ENCODE measurements around the gene LDLRAD2. TPM values are rescaled to one million over a fixed set of nuclear protein-coding genes. Genes with fewer than 3 reads are reported as not detected.
A peak's percentile ranks its signal among the peaks of the same experiment; 100 is the strongest.

The LDLRAD2 gene
- total RNA-seq, 1 donor from 2014 or later = not detected

DNA sequence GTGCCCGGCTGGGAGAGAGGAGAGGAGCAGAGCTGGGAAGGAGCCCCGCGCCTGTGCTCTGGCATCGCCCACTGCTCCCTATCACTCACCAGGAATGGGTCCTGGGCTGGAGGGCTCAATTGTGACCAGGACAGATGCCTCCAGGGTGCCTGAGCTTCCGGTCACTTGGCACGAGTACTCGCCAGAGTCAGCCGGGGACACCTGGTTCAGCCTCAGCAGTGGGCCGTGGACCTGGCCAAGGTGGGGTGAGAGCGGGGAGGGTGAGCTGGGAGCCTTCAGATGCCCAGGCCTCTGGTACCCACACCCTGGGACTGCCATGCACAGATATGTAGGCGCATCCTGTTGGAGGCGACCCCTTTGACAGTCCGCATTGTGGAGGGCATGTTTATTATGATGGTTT lies 31.1 kb downstream of the LDLRAD2 start:
- Mint-ChIP-seq H3K4me1 (ENCODE audit: low read depth) (no peaks in the 10 kb centered on the region), H3K9me3 (no peaks in the 10 kb centered on the region), H3K27ac (no peak overlapping the region), H3K27me3 (ENCODE audit: insufficient read depth) (no peaks in the 10 kb centered on the region), H3K4me3 (no peak overlapping the region), H3K36me3 (ENCODE audit: low read depth) (no peaks in the 10 kb centered on the region)
- intact Hi-C loops (cut with micrococcal nuclease) = no loop called here
- DNase-seq (ENCODE audit: low spot score) = no peak

DNA sequence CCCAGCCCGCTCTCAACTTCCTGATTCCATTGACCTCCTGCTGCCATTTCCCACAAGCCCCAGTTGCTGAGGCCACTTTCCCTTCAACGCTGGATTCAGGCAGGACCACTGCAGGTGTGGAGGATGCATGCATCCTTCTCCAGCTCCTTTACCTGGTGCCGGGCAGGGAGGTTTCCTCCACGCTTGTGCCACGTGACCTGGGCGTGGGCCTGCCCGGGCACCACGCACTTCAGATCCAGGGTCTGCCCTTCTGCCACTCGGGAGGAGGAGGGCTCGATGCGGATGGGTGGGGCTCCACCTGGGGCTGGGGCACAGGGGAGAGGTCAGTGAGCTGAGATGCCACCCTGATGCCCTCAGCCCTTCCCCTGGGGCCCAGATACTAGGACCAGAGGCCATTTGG lies 31.9 kb downstream of the LDLRAD2 start:
- Mint-ChIP-seq H3K9me3 (no peaks in the 10 kb centered on the region), H3K27me3 (ENCODE audit: insufficient read depth) (no peaks in the 10 kb centered on the region), H3K27ac (no peak overlapping the region), H3K36me3 (ENCODE audit: low read depth) (no peaks in the 10 kb centered on the region), H3K4me1 (ENCODE audit: low read depth) (no peaks in the 10 kb centered on the region), H3K4me3 (no peak overlapping the region)
- DNase-seq (ENCODE audit: low spot score) = no peak
- intact Hi-C loops (cut with micrococcal nuclease) = no loop called here

DNA sequence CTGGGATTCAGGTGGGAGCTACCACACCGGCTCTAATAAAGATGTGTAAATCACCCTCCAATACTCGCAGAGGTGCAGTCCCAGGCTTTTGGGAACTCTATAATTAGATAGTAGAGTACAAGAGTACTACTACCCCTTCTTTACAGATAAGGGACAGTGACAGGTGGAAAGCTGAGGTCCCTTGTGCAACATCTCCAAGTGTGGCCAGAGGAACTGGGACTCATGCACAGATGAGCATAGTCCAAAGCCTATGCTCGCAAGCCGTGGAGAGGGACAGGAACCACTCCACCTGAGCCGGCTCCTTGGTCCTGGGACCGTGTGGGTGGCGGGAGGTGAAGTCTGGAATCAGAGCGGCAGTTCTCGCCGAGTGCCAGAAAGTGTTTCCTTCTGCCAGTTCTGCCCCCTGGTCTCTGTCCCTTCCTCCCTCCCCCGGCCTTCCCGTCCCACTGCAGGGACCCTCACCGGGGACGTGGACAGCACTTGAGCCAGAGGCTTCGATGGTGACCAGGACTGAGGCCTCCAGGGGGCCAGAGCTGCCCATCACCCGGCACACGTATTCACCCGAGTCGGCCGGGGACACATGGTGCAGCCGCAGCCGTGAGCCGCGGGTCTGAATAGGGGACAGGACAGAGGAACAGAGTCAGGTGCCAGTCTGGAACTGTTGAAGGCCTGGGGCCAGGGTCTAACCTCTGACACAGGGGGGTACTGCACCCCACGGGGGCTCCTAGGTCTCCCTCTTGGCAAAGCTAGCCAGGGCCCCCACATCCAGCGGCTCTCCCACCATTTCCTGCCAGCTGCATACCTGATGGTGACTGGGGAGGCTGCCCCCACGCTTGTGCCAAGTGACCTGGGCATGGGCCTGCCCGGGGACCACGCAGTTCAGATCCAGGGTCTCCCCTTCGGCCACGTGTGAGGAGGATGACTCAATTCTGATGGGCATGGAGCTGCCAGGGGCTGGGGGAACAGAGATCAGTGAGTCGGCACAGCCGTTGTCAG lies 33.9 kb downstream of the LDLRAD2 start:
- intact Hi-C loops (cut with micrococcal nuclease) = no loop called here
- Mint-ChIP-seq H3K4me1 (ENCODE audit: low read depth) (no peaks in the 10 kb centered on the region), H3K27me3 (ENCODE audit: insufficient read depth) (no peaks in the 10 kb centered on the region), H3K9me3 (no peaks in the 10 kb centered on the region), H3K4me3 (no peak overlapping the region), H3K27ac (no peak overlapping the region), H3K36me3 (ENCODE audit: low read depth) (no peaks in the 10 kb centered on the region)
- DNase-seq (ENCODE audit: low spot score) = no peak

DNA sequence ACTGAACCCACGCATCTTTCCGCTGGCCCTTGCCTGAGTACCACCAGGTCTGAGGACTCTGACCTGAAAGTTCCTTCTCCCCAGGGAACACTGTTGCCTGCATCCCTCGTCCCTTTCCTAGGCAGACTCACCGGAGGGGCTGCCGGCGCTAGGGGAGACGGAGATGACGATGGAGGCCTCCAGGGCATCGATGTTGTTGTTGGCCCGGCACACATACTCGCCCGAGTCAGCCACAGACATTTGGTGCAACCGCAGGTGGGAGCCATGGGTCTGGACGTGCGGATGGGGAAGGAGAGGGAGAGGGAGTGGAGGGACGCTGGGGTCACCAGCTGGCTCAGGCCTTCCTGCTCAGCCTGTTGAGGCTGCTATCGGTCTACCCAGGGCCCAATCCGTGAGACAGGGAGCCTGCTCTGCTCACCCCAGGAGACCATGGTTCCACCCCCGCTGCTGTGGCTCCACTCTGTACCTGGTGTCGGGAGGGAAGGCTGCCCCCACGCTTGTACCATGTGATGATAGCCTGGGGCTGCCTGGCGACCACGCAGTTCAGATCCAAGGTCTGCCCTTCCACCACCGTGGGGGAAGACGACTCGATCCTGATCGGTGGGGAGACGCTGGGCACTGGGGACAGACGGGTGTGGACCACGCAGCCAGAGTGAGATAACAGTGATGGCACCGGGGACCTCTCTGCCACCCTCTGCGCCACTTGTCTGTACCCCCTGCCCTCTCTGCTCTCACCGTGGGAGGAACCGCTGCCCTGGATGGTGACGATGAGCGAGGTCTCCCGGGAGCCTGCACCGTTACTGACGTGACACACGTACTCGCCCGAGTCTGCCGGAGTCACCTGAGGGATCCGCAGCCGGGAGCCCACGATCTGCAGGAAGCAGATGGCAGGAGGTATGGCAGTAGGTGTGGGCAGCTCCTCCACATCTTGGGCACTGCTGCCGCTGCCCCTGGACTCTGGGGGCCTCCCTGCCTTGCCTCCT lies 35.4 kb downstream of the LDLRAD2 start:
- intact Hi-C loops (cut with micrococcal nuclease) = no loop called here
- Mint-ChIP-seq H3K36me3 (ENCODE audit: low read depth) (no peaks in the 10 kb centered on the region), H3K27me3 (ENCODE audit: insufficient read depth) (no peaks in the 10 kb centered on the region), H3K9me3 (no peaks in the 10 kb centered on the region), H3K4me3 (no peak overlapping the region), H3K27ac (no peak overlapping the region), H3K4me1 (ENCODE audit: low read depth) (no peaks in the 10 kb centered on the region)
- DNase-seq (ENCODE audit: low spot score) = no peak

DNA sequence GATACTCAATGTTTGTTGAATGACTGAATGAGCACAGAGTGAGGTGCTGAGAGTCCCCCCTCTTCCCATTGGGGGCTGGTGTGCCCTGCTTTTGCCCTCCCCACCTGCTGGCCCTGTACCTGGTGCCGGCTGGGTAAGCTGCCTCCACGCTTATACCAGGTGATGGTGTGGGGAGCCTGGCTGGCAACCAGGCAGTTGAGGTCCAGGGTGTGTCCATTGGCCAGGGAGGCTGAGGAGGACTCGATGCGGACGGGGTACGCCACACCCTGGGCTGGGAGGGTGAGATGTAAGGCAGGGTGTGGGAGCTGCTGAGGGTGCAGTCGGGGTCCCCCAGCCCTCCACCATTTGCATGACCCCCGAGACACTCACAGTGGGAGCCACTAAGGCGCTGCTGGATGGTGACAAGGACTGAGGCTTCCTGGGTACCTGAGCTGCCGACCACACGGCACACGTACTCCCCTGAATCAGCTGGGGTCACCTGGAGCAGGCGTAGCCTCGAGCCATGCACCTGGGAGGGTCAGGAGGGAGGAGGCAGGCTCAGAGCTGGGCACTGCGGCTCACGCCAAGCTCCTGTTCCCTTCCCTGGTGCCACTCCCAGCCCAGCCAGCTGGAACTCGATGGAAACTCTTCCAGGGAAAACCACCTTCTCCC lies 36.6 kb downstream of the LDLRAD2 start:
- Mint-ChIP-seq H3K4me1 (ENCODE audit: low read depth) (no peaks in the 10 kb centered on the region), H3K36me3 (ENCODE audit: low read depth) (no peaks in the 10 kb centered on the region), H3K27ac (no peak overlapping the region), H3K9me3 (no peaks in the 10 kb centered on the region), H3K27me3 (ENCODE audit: insufficient read depth) (no peaks in the 10 kb centered on the region), H3K4me3 (no peak overlapping the region)
- DNase-seq (ENCODE audit: low spot score) = no peak
- intact Hi-C loops (cut with micrococcal nuclease) = no loop called here

DNA sequence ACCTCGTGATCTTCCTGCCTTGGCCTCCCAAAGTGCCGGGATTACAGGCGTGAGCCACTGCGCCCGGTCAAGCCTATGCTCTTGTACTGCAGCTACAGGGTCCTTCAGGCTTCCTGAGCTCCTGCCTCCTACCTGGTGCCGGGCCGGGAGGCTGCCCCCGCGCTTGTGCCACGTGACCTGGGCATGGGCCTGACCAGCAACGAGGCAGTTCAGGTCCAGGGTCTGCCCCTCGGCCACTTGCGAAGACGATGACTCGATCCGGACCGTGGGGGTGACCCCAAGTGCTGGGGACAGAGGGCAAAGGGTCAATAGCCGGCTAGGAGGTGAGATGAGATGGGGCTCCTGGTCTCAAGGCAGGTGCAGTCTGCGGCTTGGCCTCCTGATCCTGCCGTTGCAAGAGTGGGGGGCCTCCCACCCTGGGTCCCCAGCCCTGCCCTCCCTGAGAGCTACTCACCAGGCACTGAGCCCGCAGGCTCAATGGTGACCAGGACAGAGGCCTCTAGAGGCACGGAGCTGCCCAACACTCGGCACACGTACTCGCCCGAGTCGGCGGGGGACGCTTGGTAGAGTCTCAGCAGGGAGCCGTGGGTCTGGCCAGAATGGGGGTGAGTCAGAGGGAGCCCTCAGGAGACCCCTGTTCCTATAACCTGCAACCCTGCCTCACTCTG lies 38.0 kb downstream of the LDLRAD2 start:
- no peaks in the 10 kb centered on the region for H3K4me1 Mint-ChIP-seq (ENCODE audit: low read depth)
- DNase-seq (ENCODE audit: low spot score) = no peak
- no peaks in the 10 kb centered on the region for H3K27me3 Mint-ChIP-seq (ENCODE audit: insufficient read depth)

DNA sequence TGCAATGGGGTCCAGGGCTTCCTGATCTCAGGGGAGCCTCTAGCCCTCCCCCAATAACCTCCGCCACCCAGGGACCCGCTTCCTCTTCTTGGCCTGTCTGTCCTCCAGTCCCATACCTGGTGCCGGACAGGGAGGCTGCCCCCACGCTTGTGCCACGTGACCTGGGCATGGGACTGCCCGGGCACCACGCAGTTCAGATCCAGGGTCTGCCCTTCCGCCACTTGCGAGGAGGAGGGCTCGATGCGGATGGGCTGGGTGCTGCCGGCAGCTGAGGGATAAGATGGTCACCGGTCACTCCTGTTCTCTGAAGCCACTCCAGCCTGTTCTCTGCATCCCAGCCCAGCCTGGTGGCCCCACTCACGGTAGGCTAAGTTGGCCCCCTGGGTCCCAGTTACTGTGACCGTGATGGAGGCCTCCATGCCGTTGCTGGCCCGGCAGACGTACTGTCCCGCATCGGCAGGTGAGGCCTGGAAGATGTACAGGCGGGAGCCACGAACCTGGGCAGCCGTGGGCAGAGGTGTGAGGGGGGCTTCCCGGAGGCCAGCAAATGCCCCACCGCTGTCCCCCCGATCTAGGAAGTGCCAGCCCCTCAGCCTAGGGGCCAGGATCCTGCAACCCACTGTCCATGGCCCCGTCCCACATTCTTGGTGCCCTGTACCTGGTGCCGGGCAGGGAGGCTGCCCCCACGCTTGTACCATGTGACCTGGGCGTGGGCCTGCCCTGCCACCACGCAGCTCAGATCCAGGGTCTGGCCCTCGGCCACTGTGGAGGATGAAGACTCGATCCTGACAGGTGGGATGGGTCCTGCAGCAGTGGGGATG lies 39.6 kb downstream of the LDLRAD2 start:
- Mint-ChIP-seq H3K36me3 (ENCODE audit: low read depth) (no peaks in the 10 kb centered on the region), H3K4me1 (ENCODE audit: low read depth) (no peaks in the 10 kb centered on the region), H3K27me3 (ENCODE audit: insufficient read depth) (no peaks in the 10 kb centered on the region), H3K4me3 (no peak overlapping the region), H3K27ac (peak overlapping the region; percentile 10), H3K9me3 (no peaks in the 10 kb centered on the region)
- intact Hi-C loops (cut with micrococcal nuclease) = no loop called here
- DNase-seq (ENCODE audit: low spot score) = no peak

More for the DNA sequence above, 38.0 kb downstream of the LDLRAD2 start:
- intact Hi-C loops (cut with micrococcal nuclease) = no loop called here
- Mint-ChIP-seq H3K36me3 (ENCODE audit: low read depth) (no peaks in the 10 kb centered on the region), H3K4me3 (no peak overlapping the region), H3K9me3 (no peaks in the 10 kb centered on the region), H3K27ac (no peak overlapping the region)

DNA sequence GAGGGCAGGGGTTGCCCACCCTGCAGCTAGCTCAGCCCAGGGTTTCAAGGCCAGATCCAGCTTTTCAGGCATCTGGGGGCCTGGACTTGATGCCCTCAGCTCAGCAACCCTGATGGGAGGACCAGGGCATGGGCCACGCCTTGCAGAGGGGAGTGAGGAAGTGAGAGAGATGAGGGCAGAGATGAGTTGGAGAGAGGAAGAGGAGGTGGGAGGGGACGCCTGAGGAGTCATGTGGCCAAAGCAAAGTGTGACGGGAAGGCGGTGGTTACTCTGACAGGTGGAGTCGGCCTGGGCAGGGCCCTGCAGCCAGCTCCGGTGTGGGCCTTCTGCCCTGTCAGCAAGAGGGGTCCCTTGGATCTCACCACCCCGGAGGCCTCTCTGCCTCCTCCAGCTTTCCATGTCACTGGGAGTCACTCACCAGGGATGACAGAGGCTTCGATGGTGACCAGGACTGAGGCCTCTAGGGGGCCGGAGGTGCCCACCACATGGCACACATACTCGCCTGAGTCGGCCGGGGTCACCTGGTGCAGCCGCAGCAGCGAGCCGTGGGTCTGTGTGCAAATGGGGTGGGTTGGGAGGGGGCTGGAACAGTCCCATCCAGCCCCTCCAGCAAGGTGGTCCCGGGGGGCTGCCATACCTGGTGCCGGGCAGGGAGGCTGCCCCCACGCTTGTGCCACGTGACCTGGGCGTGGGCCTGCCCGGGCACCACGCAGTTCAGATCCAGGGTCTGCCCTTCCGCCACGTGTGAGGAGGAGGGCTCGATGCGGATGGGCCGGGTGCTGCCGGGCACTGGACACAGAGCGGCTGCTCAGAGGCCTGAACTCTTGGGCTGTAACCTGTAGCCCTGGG lies 40.4 kb downstream of the LDLRAD2 start:
- no peak overlapping the region for H3K4me3 Mint-ChIP-seq
- H3K4me1 Mint-ChIP-seq (ENCODE audit: low read depth) = no peaks in the 10 kb centered on the region
- H3K27ac Mint-ChIP-seq = peak overlapping the region; percentile 10
- H3K36me3 Mint-ChIP-seq (ENCODE audit: low read depth) = no peaks in the 10 kb centered on the region
- H3K9me3 Mint-ChIP-seq = no peaks in the 10 kb centered on the region
- no peak for DNase-seq (ENCODE audit: low spot score)
- intact Hi-C loops (cut with micrococcal nuclease) = no loop called here
- no peaks in the 10 kb centered on the region for H3K27me3 Mint-ChIP-seq (ENCODE audit: insufficient read depth)

DNA sequence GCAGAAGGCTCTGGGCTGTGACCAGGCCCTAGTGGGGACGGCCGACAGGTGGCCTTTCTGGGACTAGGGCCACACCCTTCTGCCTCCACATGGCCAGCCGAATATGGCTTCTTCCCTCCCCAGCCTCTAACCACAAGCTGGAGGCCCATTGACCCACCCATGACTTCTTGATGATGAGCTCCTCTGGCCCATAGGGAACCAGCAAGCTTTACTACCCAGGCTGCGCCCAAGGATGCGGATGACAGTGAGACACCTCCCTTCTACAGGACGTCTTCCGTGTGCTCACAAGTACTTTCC lies 41.0 kb downstream of the LDLRAD2 start:
- Mint-ChIP-seq H3K9me3 (no peaks in the 10 kb centered on the region), H3K27ac (peak overlapping the region; percentile 52), H3K27me3 (ENCODE audit: insufficient read depth) (no peaks in the 10 kb centered on the region), H3K36me3 (ENCODE audit: low read depth) (no peaks in the 10 kb centered on the region), H3K4me1 (ENCODE audit: low read depth) (no peaks in the 10 kb centered on the region), H3K4me3 (no peak overlapping the region)
- intact Hi-C loops (cut with micrococcal nuclease) = no loop called here
- no peak for DNase-seq (ENCODE audit: low spot score)

DNA sequence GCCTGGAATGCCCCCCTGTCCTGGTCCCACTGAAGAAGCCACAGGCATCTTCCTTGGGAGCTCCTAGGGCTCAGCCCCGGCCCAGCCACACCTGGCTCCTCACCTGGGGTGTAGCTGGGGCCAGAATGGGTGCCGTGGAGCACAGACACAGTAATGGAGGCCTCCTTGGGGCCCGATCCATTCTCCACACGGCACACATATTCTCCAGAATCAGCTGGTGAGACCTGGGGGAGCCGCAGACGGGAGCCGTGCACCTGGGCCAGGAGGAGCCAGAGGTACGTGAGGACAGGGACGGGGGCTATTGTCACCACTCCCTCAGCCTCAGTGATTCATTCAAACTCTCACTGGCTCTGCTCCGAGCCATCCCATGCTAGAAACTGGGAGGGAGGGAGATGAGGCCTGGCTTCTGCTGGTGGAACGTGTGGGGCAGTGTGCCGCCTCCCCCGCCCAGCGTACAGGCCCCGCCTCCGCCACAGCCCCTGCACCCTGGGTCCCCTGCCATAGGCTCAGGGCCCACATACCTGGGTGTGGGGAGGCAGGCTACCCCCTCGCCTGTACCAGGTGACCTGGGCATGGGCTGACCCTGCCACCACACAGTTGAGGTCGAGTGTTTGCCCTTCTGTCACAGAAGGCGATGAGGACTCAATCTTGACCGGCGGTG lies 42.2 kb downstream of the LDLRAD2 start:
- no peak for DNase-seq (ENCODE audit: low spot score)
- intact Hi-C loops (cut with micrococcal nuclease) = no loop called here
- H3K9me3 Mint-ChIP-seq = no peaks in the 10 kb centered on the region
- no peaks in the 10 kb centered on the region for H3K27me3 Mint-ChIP-seq (ENCODE audit: insufficient read depth)
- H3K4me1 Mint-ChIP-seq (ENCODE audit: low read depth) = no peaks in the 10 kb centered on the region
- H3K27ac Mint-ChIP-seq = no peak overlapping the region
- H3K4me3 Mint-ChIP-seq = no peak overlapping the region
- H3K36me3 Mint-ChIP-seq (ENCODE audit: low read depth) = no peaks in the 10 kb centered on the region

DNA sequence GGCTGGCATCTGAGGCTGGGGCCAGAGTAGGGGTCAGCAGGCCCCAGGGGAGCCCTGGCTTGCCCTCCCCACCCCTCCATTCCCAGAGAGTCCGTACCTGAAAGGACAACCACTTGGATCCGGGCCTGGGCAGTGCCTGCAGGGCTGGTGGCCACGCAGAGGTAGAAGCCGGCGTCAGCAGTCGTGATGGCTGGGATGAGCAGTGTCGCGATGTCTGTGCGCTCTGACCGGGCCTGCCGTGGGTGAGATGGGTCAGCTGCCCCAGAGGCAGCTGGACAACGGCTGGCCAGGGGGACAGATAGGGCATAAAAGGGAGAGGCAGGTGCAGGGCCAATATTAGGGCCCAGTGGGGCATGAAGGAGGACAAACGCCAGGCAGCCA lies 42.7 kb downstream of the LDLRAD2 start:
- Mint-ChIP-seq H3K4me1 (ENCODE audit: low read depth) (no peaks in the 10 kb centered on the region), H3K4me3 (no peak overlapping the region), H3K36me3 (ENCODE audit: low read depth) (no peaks in the 10 kb centered on the region), H3K27ac (no peak overlapping the region), H3K9me3 (no peaks in the 10 kb centered on the region), H3K27me3 (ENCODE audit: insufficient read depth) (no peaks in the 10 kb centered on the region)
- no peak for DNase-seq (ENCODE audit: low spot score)
- intact Hi-C loops (cut with micrococcal nuclease) = no loop called here
